Duodenal mucosa (tissue), 2 donors: ENCODE data around the gene TOP2B.

Experiments
- H3K27ac ChIP-seq: one replicate; pipeline ENCODE4 v1.7.0; 2013; ENCODE audit warnings: low read depth, low read length
- H3K27me3 ChIP-seq, 2 donors: one replicate each; pipeline ENCODE4 v1.7.0; 2013; ENCODE audit warnings: low read length in 2 of 2, control low read depth in 1 of 2; ENCODE audit not compliant: insufficient read depth in 2 of 2, control insufficient read depth in 1 of 2
- H3K36me3 ChIP-seq, 2 donors: one replicate each; pipeline ENCODE4 v1.7.0; 2013; ENCODE audit warnings: low read length in 2 of 2, control low read depth in 1 of 2; ENCODE audit not compliant: insufficient read depth in 2 of 2, control insufficient read depth in 1 of 2
- H3K4me1 ChIP-seq, 2 donors: one replicate each; pipeline ENCODE4 v1.7.0; 2013; ENCODE audit warnings: low read length in 2 of 2, control low read depth in 1 of 2; ENCODE audit not compliant: insufficient read depth in 2 of 2, control insufficient read depth in 1 of 2
- H3K4me3 ChIP-seq, 2 donors: one replicate each; pipeline ENCODE4 v1.7.0; 2013; ENCODE audit warnings: low read length in 2 of 2, low read depth in 1 of 2
- H3K9ac ChIP-seq, 2 donors: one replicate each; pipeline ENCODE4 v1.7.0; 2013; ENCODE audit warnings: low read length in 2 of 2, low read depth in 1 of 2
- H3K9me3 ChIP-seq, 2 donors: one replicate each; pipeline ENCODE4 v1.7.0; 2013; ENCODE audit warnings: low read length in 2 of 2, control low read depth in 1 of 2; ENCODE audit not compliant: control insufficient read depth in 1 of 2

The TOP2B gene

DNA sequence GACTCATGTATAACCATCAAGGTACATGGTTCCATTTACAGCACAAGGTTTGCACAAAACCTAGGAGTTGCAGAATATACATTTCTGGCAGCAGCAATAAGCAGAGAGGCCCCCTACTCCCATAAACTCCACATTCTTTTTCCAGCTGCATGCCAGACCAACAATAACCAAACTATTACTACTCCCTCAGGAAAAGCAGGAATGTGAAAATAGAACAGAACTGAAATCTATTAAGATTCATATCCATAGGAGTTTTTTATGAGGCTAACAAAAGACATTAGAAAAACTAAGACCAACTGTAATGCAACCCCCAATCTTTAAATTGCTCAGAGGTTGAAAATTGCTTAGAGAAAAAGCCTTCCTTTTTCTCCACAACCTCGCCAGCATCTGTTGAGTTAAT lies 27.6 kb upstream of the TOP2B start:
- peaks cover 0 to 8% of the 10 kb centered on the region in 2 donors for H3K27me3 ChIP-seq
- H3K9ac ChIP-seq: no peak overlapping the region
- H3K36me3 ChIP-seq: no peaks in the 10 kb centered on the region
- H3K4me3 ChIP-seq: no peak overlapping the region
- H3K4me1 ChIP-seq: no peaks in the 10 kb centered on the region
- H3K27ac ChIP-seq: no peak overlapping the region
- no peaks in the 10 kb centered on the region for H3K9me3 ChIP-seq

DNA sequence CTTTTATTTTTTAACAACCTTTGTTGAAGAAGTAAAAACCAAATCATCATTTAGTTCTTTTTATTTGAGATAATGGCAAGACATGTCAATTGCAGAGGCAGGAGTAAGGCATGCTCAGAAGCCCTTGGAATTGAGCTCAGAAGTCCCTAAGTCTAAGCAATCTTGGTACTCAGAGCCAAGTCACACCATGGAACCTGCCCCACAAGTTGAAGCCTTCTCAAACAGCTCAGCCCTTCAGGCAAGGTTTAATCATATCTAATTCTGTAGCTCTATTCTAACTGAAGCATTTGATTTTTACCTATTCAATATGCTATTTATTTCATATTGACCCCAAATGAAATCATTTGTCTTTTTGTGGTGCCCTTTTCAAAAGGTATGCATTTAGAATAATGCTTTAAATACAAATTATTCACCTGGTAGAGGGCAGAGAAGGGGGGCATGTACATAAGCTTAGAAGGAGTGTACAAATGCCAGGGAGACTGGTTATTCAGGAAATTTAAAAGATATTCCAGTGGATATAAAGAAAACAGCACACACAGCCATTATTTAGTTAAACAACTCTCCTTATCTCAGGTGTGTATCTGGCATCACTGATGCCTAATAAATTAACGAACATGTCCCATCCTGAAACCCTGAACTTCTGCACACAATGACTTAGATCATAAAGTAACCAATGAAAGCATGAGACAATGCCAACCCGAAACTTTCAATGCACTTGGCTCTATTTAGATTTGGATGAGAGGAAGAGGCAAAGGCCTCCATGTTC lies 26.2 kb upstream of the TOP2B start:
- H3K4me3 ChIP-seq: no peak overlapping the region
- H3K36me3 ChIP-seq: no peaks in the 10 kb centered on the region
- H3K27ac ChIP-seq: no peak overlapping the region
- H3K9me3 ChIP-seq: no peaks in the 10 kb centered on the region
- no peaks in the 10 kb centered on the region for H3K4me1 ChIP-seq
- H3K9ac ChIP-seq: no peak overlapping the region
- H3K27me3 ChIP-seq: peaks cover 0 to 8% of the 10 kb centered on the region in 2 donors

GRCh38 chr3:25689226-25689625 lies 24.5 kb upstream of the TOP2B start:
- no peak overlapping the region for H3K9ac ChIP-seq
- H3K4me1 ChIP-seq: no peaks in the 10 kb centered on the region
- H3K9me3 ChIP-seq: no peaks in the 10 kb centered on the region
- H3K27me3 ChIP-seq: peaks cover 0 to 8% of the 10 kb centered on the region in 2 donors
- no peak overlapping the region for H3K27ac ChIP-seq
- no peaks in the 10 kb centered on the region for H3K36me3 ChIP-seq
- no peak overlapping the region for H3K4me3 ChIP-seq

GRCh38 chr3:25687742-25688141 lies 23.0 kb upstream of the TOP2B start:
- Histone ChIP-seq H3K36me3 (no peaks in the 10 kb centered on the region), H3K4me3 (no peak overlapping the region), H3K27me3 (peaks cover 0 to 8% of the 10 kb centered on the region in 2 donors), H3K9ac (no peak overlapping the region), H3K27ac (no peak overlapping the region), H3K4me1 (no peaks in the 10 kb centered on the region), H3K9me3 (no peaks in the 10 kb centered on the region)

- H3K4me1 ChIP-seq: no peaks in the 10 kb centered on the region
Observed at GRCh38 chr3:25686766-25687165, 22.1 kb upstream of the TOP2B start.

DNA sequence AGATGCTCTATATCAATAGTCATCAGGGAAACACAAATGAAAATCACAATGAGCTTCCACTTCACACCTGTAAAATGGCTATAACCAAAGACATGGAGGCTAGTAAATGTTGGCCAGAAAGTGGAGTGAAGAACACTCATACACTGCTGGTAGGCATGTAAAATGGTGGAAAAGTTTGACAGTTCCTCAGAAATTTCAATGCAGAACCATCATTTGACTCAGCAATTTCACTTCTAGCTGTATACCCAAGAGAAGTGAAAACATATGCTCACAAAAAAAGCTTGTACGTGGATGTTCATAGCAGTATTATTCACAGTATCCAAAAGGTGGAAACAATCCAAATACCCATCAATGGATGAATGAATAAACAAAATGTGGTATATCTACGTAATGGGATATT lies 19.2 kb upstream of the TOP2B start:
- Histone ChIP-seq H3K27me3 (peaks cover 0 to 3% of the 10 kb centered on the region in 2 donors), H3K27ac (no peak overlapping the region), H3K9ac (no peak overlapping the region), H3K4me1 (no peaks in the 10 kb centered on the region), H3K4me3 (no peak overlapping the region), H3K36me3 (no peaks in the 10 kb centered on the region), H3K9me3 (no peaks in the 10 kb centered on the region)

More at GRCh38 chr3:25686766-25687165, 22.1 kb upstream of the TOP2B start:
- H3K4me3 ChIP-seq: no peak overlapping the region
- no peak overlapping the region for H3K9ac ChIP-seq
- no peak overlapping the region for H3K27ac ChIP-seq
- H3K9me3 ChIP-seq: no peaks in the 10 kb centered on the region
- no peaks in the 10 kb centered on the region for H3K36me3 ChIP-seq
- peaks cover 0 to 7% of the 10 kb centered on the region in 2 donors for H3K27me3 ChIP-seq

GRCh38 chr3:25683410-25683809 lies 18.7 kb upstream of the TOP2B start:
- Histone ChIP-seq H3K9me3 (no peaks in the 10 kb centered on the region), H3K27ac (no peak overlapping the region), H3K4me1 (no peaks in the 10 kb centered on the region), H3K9ac (no peak overlapping the region), H3K36me3 (no peaks in the 10 kb centered on the region), H3K27me3 (peaks cover 0 to under 1% of the 10 kb centered on the region in 2 donors), H3K4me3 (no peak overlapping the region)

DNA sequence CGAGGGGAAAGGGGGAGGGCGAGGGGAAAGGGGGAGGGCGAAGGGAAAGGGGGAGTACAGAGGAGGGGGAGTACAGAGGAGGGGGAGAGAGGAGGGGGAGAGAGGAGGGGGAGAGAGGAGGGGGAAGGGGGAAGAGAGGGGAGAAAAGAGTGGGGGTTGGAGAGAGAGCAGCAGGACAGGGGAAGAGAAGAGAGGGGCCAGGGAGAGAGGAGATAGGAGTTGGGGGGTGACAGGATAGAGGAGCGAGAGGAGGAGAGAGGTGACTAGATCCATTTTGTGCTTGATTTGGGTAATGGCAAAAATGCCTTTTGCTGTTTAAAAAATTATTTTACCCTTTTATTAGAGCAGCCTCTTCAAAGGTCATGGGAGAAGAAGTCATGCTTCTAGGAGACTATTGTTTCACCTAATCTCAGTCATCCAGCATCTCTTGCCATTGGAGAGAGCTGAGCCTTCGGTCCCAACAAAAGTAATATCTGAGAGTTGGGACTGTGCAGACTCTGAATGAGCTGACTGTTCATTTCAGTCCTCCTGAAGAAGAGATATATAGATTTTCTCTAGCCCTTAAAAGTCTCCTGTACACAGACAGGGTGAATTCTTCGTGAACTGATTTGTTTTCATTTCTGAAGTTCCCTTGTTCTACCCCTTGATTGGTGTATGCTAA lies 15.1 kb upstream of the TOP2B start:
- no peaks in the 10 kb centered on the region for H3K27me3 ChIP-seq
- H3K36me3 ChIP-seq: no peaks in the 10 kb centered on the region
- H3K9ac ChIP-seq: no peak overlapping the region
- no peaks in the 10 kb centered on the region for H3K4me1 ChIP-seq
- H3K4me3 ChIP-seq: no peak overlapping the region
- no peak overlapping the region for H3K27ac ChIP-seq
- no peaks in the 10 kb centered on the region for H3K9me3 ChIP-seq

DNA sequence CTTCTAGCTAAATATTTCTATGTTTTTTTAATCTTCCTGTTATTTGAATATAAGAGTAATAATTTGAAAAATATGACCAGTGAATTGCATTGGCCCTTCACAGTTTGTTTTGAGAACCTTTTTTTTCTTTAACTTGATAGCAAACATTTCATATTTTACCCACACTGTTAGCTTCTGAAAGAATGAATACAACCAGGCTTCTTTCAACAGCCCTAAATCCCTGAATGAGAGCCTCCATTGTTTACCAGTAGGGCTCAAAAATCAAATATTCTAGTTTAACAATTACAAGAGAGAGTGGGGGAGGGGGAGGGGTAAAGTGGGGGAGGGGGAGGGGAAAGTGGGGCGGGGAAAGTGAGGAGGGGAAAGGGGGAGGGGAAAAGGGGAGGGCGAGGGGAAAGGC lies 14.5 kb upstream of the TOP2B start:
- no peaks in the 10 kb centered on the region for H3K4me1 ChIP-seq
- no peak overlapping the region for H3K4me3 ChIP-seq
- no peaks in the 10 kb centered on the region for H3K36me3 ChIP-seq
- H3K9ac ChIP-seq: no peak overlapping the region
- H3K27me3 ChIP-seq: no peaks in the 10 kb centered on the region
- H3K27ac ChIP-seq: no peak overlapping the region
- no peaks in the 10 kb centered on the region for H3K9me3 ChIP-seq

GRCh38 chr3:25678581-25678980 lies 13.9 kb upstream of the TOP2B start:
- Histone ChIP-seq H3K36me3 (no peaks in the 10 kb centered on the region), H3K27ac (no peak overlapping the region), H3K9ac (no peak overlapping the region), H3K9me3 (no peaks in the 10 kb centered on the region), H3K27me3 (no peaks in the 10 kb centered on the region), H3K4me3 (no peak overlapping the region), H3K4me1 (no peaks in the 10 kb centered on the region)
